DOHH2 (cell line): Measurements from ENCODE around the gene RSBN1.

Experiments used
- H3F3A ChIP-seq: fragments of 200-600 bp; sonication (generic), shearing (Covaris generic); 2 replicates; pipeline ENCODE4 v1.6.0; 2016; ENCODE audit warnings: antibody characterized with exemption, mild to moderate bottlenecking; ENCODE audit not compliant: control insufficient read depth, insufficient read depth
- H3K27ac ChIP-seq: fragments of 200-600 bp; sonication (generic); 2 replicates; pipeline ENCODE4 v1.5.1; 2014; ENCODE audit warnings: low read depth, mild to moderate bottlenecking, low read length, moderate library complexity
- H3K27me3 ChIP-seq: fragments of 200-600 bp; sonication (generic); 2 replicates; pipeline ENCODE4 v1.6.1; 2014; ENCODE audit warnings: mild to moderate bottlenecking, low read length, mixed read lengths; ENCODE audit not compliant: control insufficient read depth
- H3K36me3 ChIP-seq: fragments of 200-600 bp; sonication (generic); 2 replicates; pipeline ENCODE4 v1.6.1; 2014; ENCODE audit warnings: mild to moderate bottlenecking, low read length, moderate library complexity, mixed read lengths; ENCODE audit not compliant: control insufficient read depth
- H3K4me1 ChIP-seq: fragments of 200-600 bp; sonication (generic); 2 replicates; pipeline ENCODE4 v1.6.1; 2014; ENCODE audit warnings: mild to moderate bottlenecking, low read length, mixed read lengths; ENCODE audit not compliant: control insufficient read depth
- H3K4me2 ChIP-seq: fragments of 200-600 bp; sonication (generic); 2 replicates; pipeline ENCODE4 v1.6.0; 2014; ENCODE audit warnings: mild to moderate bottlenecking, low read length, moderate library complexity
- H3K4me3 ChIP-seq: fragments of 200-600 bp; sonication (generic); 2 replicates; pipeline ENCODE4 v1.5.1; 2014; ENCODE audit warnings: mild to moderate bottlenecking, low read length, mixed read lengths
- H3K79me2 ChIP-seq: fragments of 200-600 bp; sonication (generic); 2 replicates; pipeline ENCODE4 v1.6.1; 2014; ENCODE audit warnings: mild to moderate bottlenecking, low read length, mixed read lengths; ENCODE audit not compliant: control insufficient read depth
- H3K9me2 ChIP-seq: fragments of 200-600 bp; sonication (generic); replicated peaks from 2 replicates; pipeline ENCODE4 v1.6.1; 2014; ENCODE audit warnings: mild to moderate bottlenecking, low read length, mixed read lengths; ENCODE audit not compliant: control insufficient read depth
- H3K9me3 ChIP-seq: fragments of 200-600 bp; sonication (generic); 2 replicates; pipeline ENCODE4 v1.6.1; 2014; ENCODE audit warnings: antibody characterized with exemption, low read length, mixed read lengths; ENCODE audit not compliant: control insufficient read depth, insufficient read depth
- H4K20me1 ChIP-seq: fragments of 200-600 bp; sonication (generic); 2 replicates; pipeline ENCODE4 v1.6.0; 2014; ENCODE audit warnings: low read depth, mild to moderate bottlenecking, antibody characterized with exemption, low read length, moderate library complexity; ENCODE audit not compliant: control insufficient read depth, insufficient read depth
- EZH2phosphoT487 ChIP-seq: fragments of 200-600 bp; sonication (generic); IDR thresholded peaks from 2 replicates; pipeline ENCODE4 v1.6.1; 2017; ENCODE audit warnings: borderline replicate concordance, mild to moderate bottlenecking, antibody characterized with exemption, low read length, moderate library complexity, mixed read lengths
- TF ChIP-seq, protein P1 (sequence below): fragments of 200-600 bp; sonication (generic); IDR thresholded peaks from one replicate; pipeline ENCODE4 v1.5.1; 2014; ENCODE audit warnings: antibody characterized with exemption, mild to moderate bottlenecking, low read depth, low read length; ENCODE audit not compliant: poor library complexity, severe bottlenecking

The RSBN1 gene

DNA sequence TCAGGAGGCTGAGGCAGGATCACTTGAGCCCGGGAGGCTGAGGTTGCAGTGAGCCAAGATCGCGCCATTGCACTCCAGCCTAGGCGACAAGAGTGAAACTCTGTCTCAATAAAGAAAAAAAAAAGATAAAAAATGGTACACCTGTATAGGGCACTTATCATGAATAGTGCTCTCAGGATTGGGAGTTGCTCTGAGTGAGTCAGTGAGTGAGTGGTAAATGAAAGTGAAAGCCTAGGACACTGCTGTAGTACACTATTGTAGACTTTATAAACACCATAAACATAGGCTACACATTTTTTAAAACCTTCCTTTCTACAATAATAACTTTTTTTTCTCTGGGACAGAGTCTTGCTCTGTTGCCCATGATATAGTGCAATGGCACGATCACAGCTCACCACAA is 69.8 kb downstream of the RSBN1 start:
- no peak overlapping the region for H3K4me2 ChIP-seq
- H3K9me3 ChIP-seq, result no peaks in the 10 kb centered on the region
- H4K20me1 ChIP-seq, result no peaks in the 10 kb centered on the region
- no peaks in the 10 kb centered on the region for H3K27me3 ChIP-seq
- H3F3A ChIP-seq, result no peaks in the 10 kb centered on the region
- H3K27ac ChIP-seq, result no peak overlapping the region
- H3K4me3 ChIP-seq, result no peak overlapping the region
- no peaks in the 10 kb centered on the region for H3K79me2 ChIP-seq
- no peaks in the 10 kb centered on the region for H3K9me2 ChIP-seq
- TF ChIP-seq, protein P1, sequence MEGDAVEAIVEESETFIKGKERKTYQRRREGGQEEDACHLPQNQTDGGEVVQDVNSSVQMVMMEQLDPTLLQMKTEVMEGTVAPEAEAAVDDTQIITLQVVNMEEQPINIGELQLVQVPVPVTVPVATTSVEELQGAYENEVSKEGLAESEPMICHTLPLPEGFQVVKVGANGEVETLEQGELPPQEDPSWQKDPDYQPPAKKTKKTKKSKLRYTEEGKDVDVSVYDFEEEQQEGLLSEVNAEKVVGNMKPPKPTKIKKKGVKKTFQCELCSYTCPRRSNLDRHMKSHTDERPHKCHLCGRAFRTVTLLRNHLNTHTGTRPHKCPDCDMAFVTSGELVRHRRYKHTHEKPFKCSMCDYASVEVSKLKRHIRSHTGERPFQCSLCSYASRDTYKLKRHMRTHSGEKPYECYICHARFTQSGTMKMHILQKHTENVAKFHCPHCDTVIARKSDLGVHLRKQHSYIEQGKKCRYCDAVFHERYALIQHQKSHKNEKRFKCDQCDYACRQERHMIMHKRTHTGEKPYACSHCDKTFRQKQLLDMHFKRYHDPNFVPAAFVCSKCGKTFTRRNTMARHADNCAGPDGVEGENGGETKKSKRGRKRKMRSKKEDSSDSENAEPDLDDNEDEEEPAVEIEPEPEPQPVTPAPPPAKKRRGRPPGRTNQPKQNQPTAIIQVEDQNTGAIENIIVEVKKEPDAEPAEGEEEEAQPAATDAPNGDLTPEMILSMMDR, result no peak
- TF ChIP-seq EZH2phosphoT487, result no peak
- 0 out of 2 replicates have a peak, but pooled peaks cover 3% of the 10 kb centered on the region for H3K36me3 ChIP-seq
- no peaks in the 10 kb centered on the region for H3K4me1 ChIP-seq

DNA sequence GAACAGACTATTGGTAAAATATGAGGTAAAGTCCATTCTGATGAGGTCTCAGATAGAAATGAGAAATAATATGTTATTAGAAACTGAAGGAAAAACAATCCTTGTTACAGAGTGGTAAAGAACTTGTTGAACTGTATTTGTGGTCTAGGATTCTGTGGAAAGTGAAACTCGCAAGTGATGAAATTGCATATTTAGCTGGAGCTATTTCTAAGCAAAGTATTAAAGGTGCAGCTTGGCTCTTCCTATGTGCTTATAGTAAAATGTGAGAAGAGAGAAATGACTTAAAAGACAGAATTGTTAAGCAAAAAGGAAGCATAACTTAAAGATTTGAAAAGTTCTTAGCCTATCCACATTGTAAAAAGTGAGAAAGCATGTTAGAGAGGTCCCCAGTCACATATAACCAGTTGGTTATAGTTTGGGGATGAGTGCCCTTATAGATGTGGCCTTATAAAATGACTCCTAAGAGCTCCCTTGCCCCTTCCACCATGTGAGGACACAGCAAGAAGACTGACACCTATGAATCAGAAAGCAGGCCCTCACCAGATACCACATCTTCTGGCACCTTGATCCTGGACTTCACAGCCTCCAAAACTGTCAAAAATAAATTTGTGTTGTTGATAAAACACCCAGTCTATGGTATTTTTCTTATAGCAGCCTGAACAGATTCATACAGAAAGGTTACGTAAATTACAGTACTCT is 77.8 kb downstream of the RSBN1 start:
- no peak overlapping the region for H3K27ac ChIP-seq
- peaks cover 9% of the 10 kb centered on the region; the same call in 1 of the 2 replicates for H3K36me3 ChIP-seq
- 0 out of 2 replicates have a peak, but pooled peaks cover 2% of the 10 kb centered on the region for H3F3A ChIP-seq

DNA sequence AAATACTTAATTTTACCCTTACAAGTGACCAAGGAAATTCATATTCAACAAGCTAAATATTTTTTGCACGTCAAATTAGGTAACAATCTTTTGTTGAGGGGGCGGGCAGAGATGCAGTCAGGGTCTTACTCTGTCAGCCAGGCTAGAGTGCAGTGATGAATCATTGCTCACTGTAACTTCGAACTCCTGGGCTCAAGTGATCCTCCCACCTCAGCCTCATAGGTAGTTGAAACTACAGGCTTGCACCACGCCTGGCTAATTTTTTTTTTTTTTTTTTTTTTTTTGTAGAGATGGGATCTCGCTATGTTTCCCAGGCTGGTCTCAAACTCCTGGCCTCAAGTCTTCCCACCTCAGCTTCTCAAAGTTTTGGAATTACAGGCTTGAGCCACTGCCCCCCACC is 79.5 kb downstream of the RSBN1 start:
- H3F3A ChIP-seq, result 0 out of 2 replicates have a peak, but pooled peaks cover 2% of the 10 kb centered on the region
- no peak overlapping the region for H3K4me2 ChIP-seq
- H3K9me2 ChIP-seq, result no peaks in the 10 kb centered on the region
- no peaks in the 10 kb centered on the region for H3K9me3 ChIP-seq
- no peak overlapping the region for H3K27ac ChIP-seq
- TF ChIP-seq, protein P1, result no peak
- no peak for TF ChIP-seq EZH2phosphoT487
- H3K4me3 ChIP-seq, result no peak overlapping the region
- H3K36me3 ChIP-seq, result peaks cover 7% of the 10 kb centered on the region; the same call in 1 of the 2 replicates
- H3K4me1 ChIP-seq, result no peaks in the 10 kb centered on the region
- H4K20me1 ChIP-seq, result no peaks in the 10 kb centered on the region
- no peaks in the 10 kb centered on the region for H3K79me2 ChIP-seq
- no peaks in the 10 kb centered on the region for H3K27me3 ChIP-seq

More for the DNA sequence above, 77.8 kb downstream of the RSBN1 start:
- H3K4me3 ChIP-seq, result no peak overlapping the region
- no peak overlapping the region for H3K4me2 ChIP-seq
- no peaks in the 10 kb centered on the region for H4K20me1 ChIP-seq
- H3K79me2 ChIP-seq, result no peaks in the 10 kb centered on the region
- no peaks in the 10 kb centered on the region for H3K9me2 ChIP-seq
- no peaks in the 10 kb centered on the region for H3K27me3 ChIP-seq
- TF ChIP-seq EZH2phosphoT487, result no peak
- TF ChIP-seq, protein P1, result no peak
- H3K4me1 ChIP-seq, result no peaks in the 10 kb centered on the region
- no peaks in the 10 kb centered on the region for H3K9me3 ChIP-seq
